Ramos (cell line): ENCODE data around the gene SEBOX.

Experiments used
- in situ Hi-C: fragments of 300-500 bp; cut with MboI; formaldehyde crosslinking; loops from one replicate; pipeline ENCODE4 v1.14.3; 2022; ENCODE audit warnings: low sequenced_read_pairs; ENCODE audit not compliant: unreplicated experiment

The SEBOX gene, protein sequence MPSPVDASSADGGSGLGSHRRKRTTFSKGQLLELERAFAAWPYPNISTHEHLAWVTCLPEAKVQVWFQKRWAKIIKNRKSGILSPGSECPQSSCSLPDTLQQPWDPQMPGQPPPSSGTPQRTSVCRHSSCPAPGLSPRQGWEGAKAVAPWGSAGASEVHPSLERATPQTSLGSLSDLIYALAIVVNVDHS

DNA sequence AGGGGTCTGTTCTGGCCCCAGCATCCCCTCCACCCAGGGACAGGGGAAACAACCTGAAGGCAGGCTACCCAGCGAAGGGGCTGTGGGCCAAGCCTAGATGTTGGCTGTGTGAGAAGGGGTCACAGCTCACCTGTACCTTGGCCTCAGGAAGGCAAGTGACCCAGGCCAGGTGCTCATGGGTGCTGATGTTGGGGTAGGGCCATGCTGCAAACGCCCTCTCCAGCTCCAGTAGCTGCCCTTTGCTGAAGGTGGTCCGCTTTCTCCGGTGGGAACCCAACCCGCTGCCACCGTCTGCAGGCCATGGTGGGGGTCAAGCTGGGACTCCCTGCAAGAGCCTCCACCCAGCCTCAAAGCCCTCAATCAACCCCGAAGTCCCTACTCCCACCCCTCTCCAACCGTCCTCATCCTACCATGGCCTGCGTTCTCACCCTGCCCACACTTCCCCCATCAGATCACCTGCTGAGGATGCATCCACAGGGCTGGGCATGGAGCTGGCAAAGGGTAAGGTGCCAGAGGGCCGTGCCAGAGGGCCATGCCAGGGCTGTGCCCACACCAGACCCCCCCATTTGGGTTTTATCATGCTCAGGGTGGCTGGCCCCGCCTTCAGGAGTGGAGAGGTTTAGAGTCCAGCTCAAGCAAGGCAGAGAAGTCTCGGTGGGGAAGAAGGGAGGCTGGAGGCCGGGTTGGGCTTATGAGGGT is at the start of gene SEBOX:
Gene SEBOX, minus strand, starts transcription at position 535 of the 699 bp plus-strand sequence. Its CDS starts 48 bp downstream, at position 487.
- in situ Hi-C loops: loop anchor here (25.0 kb wide), 3 partner anchors 103 to 1053 kb away; no protein-coding TSS in a partner anchor

DNA sequence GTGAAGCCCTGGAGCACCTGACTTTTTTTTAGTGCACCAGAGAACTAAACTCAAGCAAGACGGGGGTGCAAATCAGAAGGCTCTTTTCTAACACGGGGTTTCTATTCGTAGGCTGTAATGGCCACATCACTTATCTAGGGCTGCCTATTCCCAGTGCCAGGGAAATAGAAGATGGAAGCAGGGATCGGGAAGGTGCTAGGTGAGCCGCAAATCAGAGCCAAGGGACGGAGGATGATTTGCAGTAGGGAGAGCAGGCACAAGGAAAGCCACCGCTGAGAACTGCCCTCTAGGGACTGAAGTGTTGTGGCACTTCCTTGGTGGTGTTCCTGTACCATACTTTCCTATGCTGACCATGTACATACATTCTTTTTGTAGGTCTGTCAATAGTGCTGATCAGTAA is 48.8 kb upstream of the SEBOX start:
- in situ Hi-C loops: loop anchor here (25.0 kb wide), 2 partner anchors 377 to 602 kb away; partner anchors contain the start of genes NLK and NOS2

- in situ Hi-C loops: loop anchor here (25.0 kb wide), 2 partner anchors 375 to 600 kb away; partner anchors contain the start of genes NLK and NOS2
These were observed 47.1 kb upstream of the SEBOX start for GRCh38 chr17:28412099-28412498.

DNA sequence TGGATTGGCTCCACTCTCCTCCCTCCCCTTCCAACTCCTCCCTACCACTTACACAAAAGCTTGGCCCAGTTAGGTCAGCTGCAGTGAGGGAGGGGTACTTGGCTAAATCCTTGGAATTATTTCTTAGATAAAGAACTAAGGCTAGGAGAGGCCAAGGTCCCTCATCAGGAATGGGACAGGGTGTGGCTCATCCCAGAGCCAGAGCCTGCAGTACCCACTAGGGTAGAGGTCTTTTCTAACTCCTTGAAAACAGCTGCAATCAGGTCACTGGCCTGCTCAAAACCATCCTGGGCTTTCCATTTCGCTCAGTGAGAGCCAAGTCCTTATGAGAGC is 42.9 kb upstream of the SEBOX start:
- in situ Hi-C loops: loop anchor here (25.0 kb wide), 2 partner anchors 371 to 596 kb away; partner anchors contain the start of genes NLK and NOS2

GRCh38 chr17:28407130-28407973 is 42.4 kb upstream of the SEBOX start:
- in situ Hi-C loops: loop anchor here (25.0 kb wide), 2 partner anchors 370 to 595 kb away; partner anchors contain the start of genes NLK and NOS2

DNA sequence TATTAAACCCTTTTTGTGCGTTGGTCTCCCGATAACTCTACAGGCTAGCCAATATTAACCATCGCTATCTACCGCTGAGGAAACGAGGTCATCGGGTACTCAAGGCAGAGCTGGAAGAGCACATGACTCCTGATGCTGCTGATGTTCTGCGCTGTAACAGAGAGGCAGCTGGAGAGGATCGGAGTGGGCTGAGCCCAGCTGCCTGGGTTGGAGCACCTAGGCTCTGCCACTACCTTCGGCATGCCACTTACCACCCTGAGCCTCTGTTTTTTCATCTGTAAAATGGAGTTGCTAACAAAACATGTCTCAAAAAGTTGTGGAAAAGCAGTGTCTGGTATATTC is 41.4 kb upstream of the SEBOX start:
- in situ Hi-C loops: loop anchor here (25.0 kb wide), 2 partner anchors 369 to 594 kb away; partner anchors contain the start of genes NLK and NOS2

- in situ Hi-C loops: loop anchor here (25.0 kb wide), 2 partner anchors 369 to 594 kb away; partner anchors contain the start of genes NLK and NOS2
These were observed 40.9 kb upstream of the SEBOX start, which contains the start of gene SLC46A1 for GRCh38 chr17:28405632-28406472. SLC46A1 (minus strand) TSS chr17:28406212; CDS start chr17:28406114, 98 bp downstream.

GRCh38 chr17:28404812-28405570 is 40.0 kb upstream of the SEBOX start:
- in situ Hi-C loops: loop anchor here (25.0 kb wide), 2 partner anchors 368 to 593 kb away; partner anchors contain the start of genes NLK and NOS2

GRCh38 chr17:28404461-28404811 is 39.4 kb upstream of the SEBOX start:
- in situ Hi-C loops: loop anchor here (25.0 kb wide), 2 partner anchors 367 to 592 kb away; partner anchors contain the start of genes NLK and NOS2

DNA sequence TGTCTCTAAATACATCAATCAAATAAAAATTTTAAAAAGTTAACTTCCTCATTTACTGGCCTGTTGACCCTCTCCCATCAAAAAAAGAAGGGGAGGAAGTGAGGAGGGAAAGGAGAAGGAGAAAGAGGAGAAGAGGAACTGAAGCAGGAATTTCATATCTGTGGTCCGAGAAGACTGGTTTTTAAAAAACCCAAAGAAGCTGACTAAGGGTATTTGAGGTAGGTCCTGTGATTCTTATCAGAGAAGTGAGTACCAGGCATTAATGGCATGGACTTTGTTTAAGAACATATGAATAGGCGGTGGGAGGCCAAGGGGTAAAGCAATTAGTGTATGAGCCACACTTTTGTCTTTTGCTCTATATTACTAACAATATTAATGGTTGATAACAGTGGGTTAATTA is 39.0 kb upstream of the SEBOX start:
- in situ Hi-C loops: loop anchor here (25.0 kb wide), 2 partner anchors 367 to 592 kb away; partner anchors contain the start of genes NLK and NOS2

DNA sequence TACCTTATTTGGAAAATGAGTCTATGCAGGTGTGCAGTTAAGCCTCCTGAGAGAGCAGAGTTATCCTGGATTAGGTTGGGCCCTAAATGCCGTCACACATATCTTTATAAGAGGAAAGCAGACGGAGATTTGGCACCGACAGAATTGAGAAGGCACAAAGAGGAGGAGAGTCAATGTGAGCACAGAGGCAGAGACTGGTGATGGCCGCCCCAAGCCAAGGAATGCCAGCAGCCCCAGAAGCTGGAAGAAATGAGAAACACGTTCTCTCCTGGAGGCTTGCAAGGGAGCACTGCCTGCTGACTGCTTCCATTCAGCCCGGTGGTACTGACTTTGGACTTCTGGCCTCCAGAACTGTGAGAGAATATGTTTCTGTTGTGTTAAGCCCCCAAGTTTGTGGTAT is 37.8 kb upstream of the SEBOX start:
- in situ Hi-C loops: loop anchor here (25.0 kb wide), 2 partner anchors 366 to 591 kb away; partner anchors contain the start of genes NLK and NOS2

DNA sequence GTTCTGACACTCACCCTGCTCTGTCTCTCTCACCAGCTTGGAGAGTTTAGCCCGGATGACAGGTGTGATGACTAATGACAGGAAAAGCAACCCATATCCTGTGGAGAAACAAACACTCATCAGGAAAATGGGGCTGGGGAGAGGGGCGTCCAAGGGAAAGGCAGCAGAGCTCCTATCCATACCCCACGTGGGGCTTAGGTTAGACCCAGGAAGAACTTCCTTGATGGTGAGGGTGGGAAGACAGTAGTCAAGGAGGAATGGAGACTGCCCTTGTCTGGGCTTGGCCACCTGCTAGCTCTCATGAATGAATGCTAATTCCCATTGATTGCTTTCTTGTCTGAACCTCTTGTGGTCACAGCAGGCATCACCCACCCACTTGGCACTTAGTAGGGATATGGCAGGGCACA is 37.2 kb upstream of the SEBOX start:
- in situ Hi-C loops: loop anchor here (25.0 kb wide), 2 partner anchors 365 to 590 kb away; partner anchors contain the start of genes NLK and NOS2

DNA sequence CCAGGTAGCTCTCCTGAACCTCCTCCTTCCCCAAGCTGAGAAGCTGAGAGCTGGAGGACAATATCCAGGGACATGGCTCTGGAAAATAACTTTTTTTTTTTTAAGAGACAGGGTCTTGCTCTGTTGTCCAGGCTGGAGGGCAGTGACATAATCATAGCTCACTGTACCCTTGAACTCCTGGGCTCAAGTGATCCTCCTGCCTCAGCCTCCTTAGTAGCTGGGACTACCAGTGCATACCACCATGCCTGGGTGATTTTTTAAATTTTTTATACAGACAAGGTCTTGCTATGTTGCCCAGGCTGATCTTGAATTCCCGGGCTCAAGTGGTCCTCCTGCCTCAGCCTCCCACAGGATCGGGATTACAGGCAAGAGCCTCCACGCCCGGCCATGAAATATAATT is 34.8 kb upstream of the SEBOX start:
- in situ Hi-C loops: loop anchor here (25.0 kb wide), 3 partner anchors 363 to 588 kb away; partner anchors contain the start of genes NLK and NOS2

- in situ Hi-C loops: loop anchor here (25.0 kb wide), 1 partner anchor 486 kb away; no protein-coding TSS in a partner anchor
These were observed 33.4 kb upstream of the SEBOX start for GRCh38 chr17:28398280-28398981.

DNA sequence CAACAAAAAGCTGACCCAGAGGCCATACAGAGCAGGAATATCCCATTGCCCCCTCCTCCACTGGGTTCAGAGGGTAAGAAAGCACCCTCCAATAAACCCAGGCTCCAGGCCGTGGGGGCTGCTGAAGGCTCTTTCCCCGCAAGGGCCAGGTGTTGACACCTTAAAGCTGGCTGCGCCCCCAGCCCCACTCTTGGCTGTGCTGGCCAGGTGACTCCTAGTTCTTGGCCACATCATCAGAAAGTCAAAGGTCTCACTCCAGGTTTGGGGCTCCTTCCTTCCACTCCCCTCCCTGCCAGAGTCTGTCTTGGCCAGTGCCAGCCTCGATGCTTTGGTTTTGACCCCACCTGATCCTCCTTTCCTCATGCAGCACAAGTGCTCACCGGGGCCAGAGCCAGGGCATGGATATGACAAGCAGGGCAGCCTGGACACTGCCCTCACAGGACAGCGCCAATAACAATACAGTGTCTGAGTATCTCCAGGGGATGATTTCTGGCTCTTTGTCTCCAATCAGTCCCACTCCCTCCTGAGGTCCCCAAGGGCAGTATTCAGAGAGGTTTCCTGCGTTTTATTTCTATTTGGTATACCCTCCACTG is 32.8 kb upstream of the SEBOX start:
- in situ Hi-C loops: loop anchor here (25.0 kb wide), 1 partner anchor 485 kb away; no protein-coding TSS in a partner anchor

DNA sequence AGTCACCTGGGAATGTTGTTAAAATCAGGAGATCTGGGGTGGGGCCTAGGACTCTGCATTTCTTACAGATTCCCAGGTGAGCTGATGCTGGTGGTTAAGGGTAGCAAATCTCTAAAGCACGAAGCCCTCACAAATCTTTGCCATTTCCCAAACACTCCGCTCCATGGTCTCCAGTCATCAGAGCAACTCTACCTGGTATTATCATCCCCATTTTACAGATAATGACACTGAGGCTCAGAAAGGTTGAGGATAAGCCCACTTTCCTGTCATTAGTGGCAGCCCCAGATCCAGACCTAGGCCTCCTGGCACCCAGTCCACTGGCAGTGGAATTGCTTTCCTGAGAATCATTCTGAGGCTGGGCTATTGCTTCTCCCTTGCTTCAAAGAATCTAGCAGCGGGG is 32.3 kb upstream of the SEBOX start:
- in situ Hi-C loops: loop anchor here (25.0 kb wide), 1 partner anchor 485 kb away; no protein-coding TSS in a partner anchor

GRCh38 chr17:28396635-28397239 is 31.7 kb upstream of the SEBOX start:
- in situ Hi-C loops: loop anchor here (25.0 kb wide), 1 partner anchor 484 kb away; no protein-coding TSS in a partner anchor
